PC-9 (cell line): Measurements from ENCODE around the gene ADAMTS13. TPM values are rescaled to one million over a fixed set of nuclear protein-coding genes. Genes with fewer than 3 reads are reported as not detected.

Source experiments
- BruUV-seq: library from RNA; stranded (reverse); fragments of 400-500 nt; replicated peaks from 2 replicates; lab custom pipeline; 2021; lab: Mats Ljungman, UMichigan
- CTCF ChIA-PET: fragments of 300-600 bp; sonication (Branson Sonifier 250); formaldehyde crosslinking; loops from one replicate; lab custom pipeline; 2022; ENCODE audit warnings: antibody characterized with exemption; lab: Charles Lee
- POLR2A ChIA-PET: fragments of 300-600 bp; sonication (Branson Sonifier 250); formaldehyde crosslinking; loops from one replicate; lab custom pipeline; 2022; ENCODE audit warnings: antibody characterized with exemption; ENCODE audit not compliant: unreplicated experiment; lab: Charles Lee
- DNase-seq, 2 experiments: peaks; one replicate each; pipeline versions ENCODE4 v3.0.0 to v3.0.0-alpha.2; 2015 to 2022; ENCODE audit warnings: mixed read lengths in 1 of 2
- H2AFZ ChIP-seq: fragments of 200-600 bp; sonication (generic); 2 replicates; pipeline ENCODE4 v1.8.1; 2017; ENCODE audit warnings: antibody characterized with exemption
- H3F3A ChIP-seq: fragments of 200-600 bp; sonication (generic); 2 replicates; pipeline ENCODE4 v1.8.1; 2017; ENCODE audit warnings: antibody characterized with exemption, mild to moderate bottlenecking, low read depth; ENCODE audit not compliant: insufficient read depth
- H3K27ac ChIP-seq: fragments of 200-600 bp; sonication (generic); 2 replicates; pipeline ENCODE4 v1.6.1; 2016; ENCODE audit warnings: mixed run types
- H3K27me3 ChIP-seq: fragments of 200-600 bp; sonication (generic); 2 replicates; pipeline ENCODE4 v1.6.1; 2016; ENCODE audit warnings: low read depth, mixed run types; ENCODE audit not compliant: insufficient read depth
- H3K36me3 ChIP-seq: fragments of 200-600 bp; sonication (generic); 2 replicates; pipeline ENCODE4 v1.6.1; 2016; ENCODE audit warnings: low read depth, mixed run types
- H3K4me1 ChIP-seq: fragments of 200-600 bp; sonication (generic); replicated peaks from 2 replicates; pipeline ENCODE4 v1.6.1; 2016; ENCODE audit warnings: mixed run types; ENCODE audit not compliant: insufficient read depth
- H3K4me2 ChIP-seq: fragments of 200-600 bp; sonication (generic); 2 replicates; pipeline ENCODE4 v1.6.1; 2017; ENCODE audit warnings: mixed run types
- H3K4me3 ChIP-seq: fragments of 200-600 bp; sonication (generic); 2 replicates; pipeline ENCODE4 v1.6.1; 2016; ENCODE audit warnings: mixed run types
- H3K79me2 ChIP-seq: fragments of 200-600 bp; sonication (generic); 2 replicates; pipeline ENCODE4 v1.6.1; 2017; ENCODE audit warnings: low read depth, mixed run types
- H3K9me2 ChIP-seq: fragments of 200-600 bp; sonication (generic); 2 replicates; pipeline ENCODE4 v1.8.1; 2017; ENCODE audit warnings: mild to moderate bottlenecking; ENCODE audit not compliant: insufficient read depth
- H3K9me3 ChIP-seq: fragments of 200-600 bp; sonication (generic); 2 replicates; pipeline ENCODE4 v1.8.1; 2016; ENCODE audit warnings: low read depth; ENCODE audit not compliant: insufficient read depth
- H4K20me1 ChIP-seq: fragments of 200-600 bp; sonication (generic); 2 replicates; pipeline ENCODE4 v1.8.1; 2017; ENCODE audit not compliant: insufficient read depth
- EZH2 ChIP-seq: fragments of 200-600 bp; sonication (generic); IDR thresholded peaks from 2 replicates; pipeline ENCODE4 v1.8.0; 2017; ENCODE audit warnings: antibody characterized with exemption, low read depth
- intact Hi-C: fragments of 100-400 bp; cut with micrococcal nuclease; formaldehyde crosslinking; loops from one replicate; pipeline ENCODE4 v1.10.0; 2022; ENCODE audit not compliant: unreplicated experiment
- total RNA-seq: library from RNA; stranded (reverse); gene quantifications from 2 replicates; pipeline ENCODE4 v1.2.3, GENCODE V29; 2021
- TF ChIP-seq, protein P1 (sequence below): fragments of 200-600 bp; sonication (generic); conservative IDR thresholded peaks from 2 replicates; pipeline ENCODE4 v1.6.1; 2017; ENCODE audit warnings: mixed run types, antibody characterized with exemption, mild to moderate bottlenecking, moderate library complexity

ADAMTS13 gene
- total RNA-seq, 1 experiment from 2014 or later: 7.1 TPM

GRCh38 chr9:133457233-133457632, 35.1 kb downstream of the ADAMTS13 start:
- no peak for DNase-seq
- H3K4me2 ChIP-seq: no peak overlapping the region
- H3K79me2 ChIP-seq: peaks cover 13% of the 10 kb centered on the region; the same call in 1 of the 2 replicates
- CTCF ChIA-PET: interaction anchor here (0.5 kb wide), 1 partner anchor 83 kb away, joined by 3 read pairs; no protein-coding TSS in a partner anchor
- no peak for TF ChIP-seq EZH2
- TF ChIP-seq, protein P1, sequence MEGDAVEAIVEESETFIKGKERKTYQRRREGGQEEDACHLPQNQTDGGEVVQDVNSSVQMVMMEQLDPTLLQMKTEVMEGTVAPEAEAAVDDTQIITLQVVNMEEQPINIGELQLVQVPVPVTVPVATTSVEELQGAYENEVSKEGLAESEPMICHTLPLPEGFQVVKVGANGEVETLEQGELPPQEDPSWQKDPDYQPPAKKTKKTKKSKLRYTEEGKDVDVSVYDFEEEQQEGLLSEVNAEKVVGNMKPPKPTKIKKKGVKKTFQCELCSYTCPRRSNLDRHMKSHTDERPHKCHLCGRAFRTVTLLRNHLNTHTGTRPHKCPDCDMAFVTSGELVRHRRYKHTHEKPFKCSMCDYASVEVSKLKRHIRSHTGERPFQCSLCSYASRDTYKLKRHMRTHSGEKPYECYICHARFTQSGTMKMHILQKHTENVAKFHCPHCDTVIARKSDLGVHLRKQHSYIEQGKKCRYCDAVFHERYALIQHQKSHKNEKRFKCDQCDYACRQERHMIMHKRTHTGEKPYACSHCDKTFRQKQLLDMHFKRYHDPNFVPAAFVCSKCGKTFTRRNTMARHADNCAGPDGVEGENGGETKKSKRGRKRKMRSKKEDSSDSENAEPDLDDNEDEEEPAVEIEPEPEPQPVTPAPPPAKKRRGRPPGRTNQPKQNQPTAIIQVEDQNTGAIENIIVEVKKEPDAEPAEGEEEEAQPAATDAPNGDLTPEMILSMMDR: no peak
- no TSS peak for BruUV-seq
- H3K27me3 ChIP-seq: no peaks in the 10 kb centered on the region
- H3F3A ChIP-seq: peaks cover 12% of the 10 kb centered on the region; the same call in 1 of the 2 replicates
- H3K36me3 ChIP-seq: no peaks in the 10 kb centered on the region
- POLR2A ChIA-PET: no interaction called here
- H3K4me3 ChIP-seq: no peak overlapping the region
- H3K9me3 ChIP-seq: no peaks in the 10 kb centered on the region
- H3K9me2 ChIP-seq: no peaks in the 10 kb centered on the region
- H2AFZ ChIP-seq: no peak overlapping the region
- intact Hi-C loops: no loop called here
- H4K20me1 ChIP-seq: no peaks in the 10 kb centered on the region; the same call in 1 of the 2 replicates
- H3K27ac ChIP-seq: no peak overlapping the region
- H3K4me1 ChIP-seq: peaks cover 13% of the 10 kb centered on the region

DNA sequence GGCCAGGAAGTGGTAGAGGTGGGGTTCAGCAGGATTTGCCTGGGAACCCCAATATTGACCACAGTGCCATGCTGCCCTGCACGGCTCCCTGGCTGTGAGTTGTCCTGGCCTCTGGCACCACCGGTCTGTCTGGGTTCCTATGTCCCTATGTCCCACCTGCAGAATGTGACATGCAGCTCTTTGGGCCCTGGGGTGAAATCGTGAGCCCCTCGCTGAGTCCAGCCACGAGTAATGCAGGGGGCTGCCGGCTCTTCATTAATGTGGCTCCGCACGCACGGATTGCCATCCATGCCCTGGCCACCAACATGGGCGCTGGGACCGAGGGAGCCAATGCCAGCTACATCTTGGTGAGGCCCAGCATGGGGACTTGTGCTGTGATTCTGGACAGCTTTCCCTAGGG, 35.6 kb downstream of the ADAMTS13 start:
- Histone ChIP-seq H3K9me3 (no peaks in the 10 kb centered on the region), H2AFZ (no peak overlapping the region), H4K20me1 (no peaks in the 10 kb centered on the region; the same call in 1 of the 2 replicates), H3K36me3 (no peaks in the 10 kb centered on the region), H3K4me3 (no peak overlapping the region), H3F3A (peaks cover 12% of the 10 kb centered on the region; the same call in 1 of the 2 replicates), H3K27me3 (no peaks in the 10 kb centered on the region), H3K4me2 (no peak overlapping the region), H3K9me2 (no peaks in the 10 kb centered on the region), H3K4me1 (peaks cover 13% of the 10 kb centered on the region), H3K79me2 (peaks cover 14% of the 10 kb centered on the region; the same call in 1 of the 2 replicates), H3K27ac (no peak overlapping the region)
- TF ChIP-seq, protein P1: no peak
- no peak for TF ChIP-seq EZH2
- intact Hi-C loops: no loop called here
- POLR2A ChIA-PET: interaction anchor here (0.6 kb wide), 1 partner anchor 8 kb away, joined by 7 read pairs; no protein-coding TSS in a partner anchor
- no peak for DNase-seq
- CTCF ChIA-PET: no interaction called here
- BruUV-seq: no TSS peak

DNA sequence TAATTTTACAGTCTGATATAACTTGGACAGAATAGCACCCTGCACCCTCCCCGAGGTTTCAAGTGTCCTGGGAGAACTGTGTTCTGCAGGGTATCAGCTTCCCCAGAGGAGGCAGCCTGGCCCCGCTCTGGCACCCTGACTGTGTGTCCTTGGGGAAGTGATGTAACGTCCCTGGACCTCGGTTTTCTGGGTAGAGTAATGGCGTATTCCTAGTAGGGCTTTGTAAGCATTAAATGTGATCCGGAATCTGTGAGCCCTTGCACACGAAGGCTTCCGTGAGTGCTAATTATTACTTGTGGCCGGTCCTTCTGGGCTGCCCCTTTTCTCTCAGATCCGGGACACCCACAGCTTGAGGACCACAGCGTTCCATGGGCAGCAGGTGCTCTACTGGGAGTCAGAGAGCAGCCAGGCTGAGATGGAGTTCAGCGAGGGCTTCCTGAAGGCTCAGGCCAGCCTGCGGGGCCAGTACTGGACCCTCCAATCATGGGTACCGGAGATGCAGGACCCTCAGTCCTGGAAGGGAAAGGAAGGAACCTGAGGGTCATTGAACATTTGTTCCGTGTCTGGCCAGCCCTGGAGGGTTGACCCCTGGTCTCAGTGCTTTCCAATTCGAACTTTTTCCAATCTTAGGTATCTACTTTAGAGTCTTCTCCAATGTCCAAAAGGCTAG, 36.6 kb downstream of the ADAMTS13 start:
- BruUV-seq: TSS peak; percentile 93
- Histone ChIP-seq H3K4me3 (peak overlapping the region; percentile 61; the same call in 1 of the 2 replicates), H3K4me1 (peaks cover 13% of the 10 kb centered on the region), H3K36me3 (no peaks in the 10 kb centered on the region), H3K79me2 (peaks cover 14% of the 10 kb centered on the region; the same call in 1 of the 2 replicates), H3K27ac (no peak overlapping the region), H3K27me3 (no peaks in the 10 kb centered on the region), H3K4me2 (peak overlapping the region; percentile 83), H2AFZ (peak overlapping the region; percentile 61; the same call in 1 of the 2 replicates), H3F3A (peaks cover 12% of the 10 kb centered on the region; the same call in 1 of the 2 replicates), H4K20me1 (no peaks in the 10 kb centered on the region; the same call in 1 of the 2 replicates), H3K9me2 (no peaks in the 10 kb centered on the region), H3K9me3 (no peaks in the 10 kb centered on the region)
- CTCF ChIA-PET: interaction anchor here (0.5 to 1.2 kb wide), 2 partner anchors 28 to 273 kb away, joined by 5 to 6 read pairs; no protein-coding TSS in a partner anchor
- TF ChIP-seq, protein P1: no peak
- no peak for TF ChIP-seq EZH2
- DNase-seq: no peak
- POLR2A ChIA-PET: interaction anchor here (0.5 to 1.2 kb wide), 15 partner anchors 9 to 580 kb away, joined by 3 to 28 read pairs (median 9); partner anchors contain the start of genes BRD3OS and GTF3C5
- intact Hi-C loops: no loop called here
